Panc1 (cell line): ENCODE measurements around the gene DDIT4L. TPM values are rescaled to one million over a fixed set of nuclear protein-coding genes. Genes with fewer than 3 reads are reported as not detected.
"Not testable (repeated sequence)": the region's sequence is repeated elsewhere in the genome, so short reads cannot be mapped to it uniquely, and the experiment has no call there.

Source experiments
- ATAC-seq: fragments of 200-7000 bp; cut with Tn5 transposase; 2 replicates; pipeline ENCODE4 v1.9.1; 2020; ENCODE audit warnings: mild to moderate bottlenecking, moderate library complexity
- BruUV-seq: library from RNA; stranded (reverse); fragments of 400-500 nt; replicated peaks from 2 replicates; lab custom pipeline; 2021; lab: Mats Ljungman, UMichigan
- CTCF ChIA-PET: fragments of 300-600 bp; sonication (Branson Sonifier 250); formaldehyde crosslinking; loops from one replicate; lab custom pipeline; 2022; ENCODE audit warnings: antibody characterized with exemption; lab: Charles Lee
- POLR2A ChIA-PET: fragments of 300-600 bp; sonication (Branson Sonifier 250); formaldehyde crosslinking; loops from one replicate; lab custom pipeline; 2022; ENCODE audit warnings: antibody characterized with exemption; lab: Charles Lee
- DNase-seq: peaks from one replicate; pipeline ENCODE4 v3.0.0-alpha.2; 2010; ENCODE audit warnings: low read depth, low spot score
- H3K27ac ChIP-seq: 2 replicates; pipeline ENCODE4 v1.5.1; 2011; ENCODE audit warnings: mild to moderate bottlenecking, low read length, inconsistent platforms
- H3K27me3 ChIP-seq: fragments of 200-500 bp; sonication (Bioruptor generic); 2 replicates; pipeline ENCODE4 v1.6.0; 2014; ENCODE audit warnings: low read length, inconsistent platforms; ENCODE audit not compliant: control insufficient read depth, insufficient read depth
- H3K36me3 ChIP-seq: fragments of 200-500 bp; sonication (Bioruptor generic); 2 replicates; pipeline ENCODE4 v1.5.1; 2014; ENCODE audit warnings: inconsistent platforms, mild to moderate bottlenecking, low read length, moderate library complexity; ENCODE audit not compliant: control insufficient read depth, insufficient read depth
- H3K4me1 ChIP-seq: 2 replicates; pipeline ENCODE4 v1.5.1; 2011; ENCODE audit warnings: inconsistent platforms, mild to moderate bottlenecking, low read length, moderate library complexity; ENCODE audit not compliant: control insufficient read depth, insufficient read depth
- H3K4me3 ChIP-seq, 2 experiments: 2 replicates each; pipeline ENCODE4 v1.5.1; 2011 to 2012; ENCODE audit warnings: low read depth in 2 of 2, low read length in 2 of 2, mild to moderate bottlenecking in 2 of 2, inconsistent platforms in 1 of 2, moderate library complexity in 1 of 2
- H3K9me3 ChIP-seq: fragments of 200-500 bp; sonication (Bioruptor generic); 2 replicates; pipeline ENCODE4 v1.5.1; 2014; ENCODE audit warnings: low read depth, mild to moderate bottlenecking, inconsistent platforms, low read length, moderate library complexity; ENCODE audit not compliant: control insufficient read depth, insufficient read depth
- POLR2AphosphoS5 ChIP-seq: IDR thresholded peaks from 2 replicates; pipeline ENCODE4 v1.6.1; 2012; ENCODE audit warnings: mild to moderate bottlenecking, low read depth, low read length, moderate library complexity
- SIN3A ChIP-seq: IDR thresholded peaks from 2 replicates; pipeline ENCODE4 v1.6.1; 2012; ENCODE audit warnings: low read depth, mild to moderate bottlenecking, low read length, moderate library complexity, borderline replicate concordance; ENCODE audit not compliant: insufficient read depth
- TCF7L2 ChIP-seq: IDR thresholded peaks from 2 replicates; pipeline ENCODE4 v1.6.1; 2011; ENCODE audit warnings: mild to moderate bottlenecking, low read depth, low read length, inconsistent platforms
- in situ Hi-C: cut with HindIII; loops from 2 replicates; pipeline ENCODE4 v1.10.0; 2016; ENCODE audit warnings: low sequenced_read_pairs, low pct_unique_long_range_greater_than_20kb
- intact Hi-C: fragments of 100-400 bp; cut with micrococcal nuclease; formaldehyde crosslinking; loops from one replicate; pipeline ENCODE4 v1.10.0; 2022; ENCODE audit not compliant: unreplicated experiment
- total RNA-seq: library from RNA; stranded (reverse); gene quantifications from one replicate; pipeline ENCODE4 v1.2.1, GENCODE V29; 2021; ENCODE audit not compliant: unreplicated experiment
- TF ChIP-seq, protein P1 (sequence below): fragments of 450-650 bp; IDR thresholded peaks from 2 replicates; pipeline ENCODE4 v1.5.1; 2017; ENCODE audit warnings: mild to moderate bottlenecking

DDIT4L gene
- total RNA-seq, 1 experiment from 2014 or later, result not detected

- Histone ChIP-seq H3K36me3 (no peaks in the 10 kb centered on the region), H3K4me1 (no peaks in the 10 kb centered on the region), H3K27me3 (no peaks in the 10 kb centered on the region), H3K27ac (no peak overlapping the region), H3K4me3 (no peak overlapping the region), H3K9me3 (no peaks in the 10 kb centered on the region)
- in situ Hi-C loops (no loop called here), intact Hi-C loops (no loop called here)
- DNase-seq (no peak), ATAC-seq (no peak)
- BruUV-seq, result no TSS peak
- no peak for TF ChIP-seq POLR2AphosphoS5
- no peak for TF ChIP-seq SIN3A
- no peak for TF ChIP-seq TCF7L2
- TF ChIP-seq, protein P1, sequence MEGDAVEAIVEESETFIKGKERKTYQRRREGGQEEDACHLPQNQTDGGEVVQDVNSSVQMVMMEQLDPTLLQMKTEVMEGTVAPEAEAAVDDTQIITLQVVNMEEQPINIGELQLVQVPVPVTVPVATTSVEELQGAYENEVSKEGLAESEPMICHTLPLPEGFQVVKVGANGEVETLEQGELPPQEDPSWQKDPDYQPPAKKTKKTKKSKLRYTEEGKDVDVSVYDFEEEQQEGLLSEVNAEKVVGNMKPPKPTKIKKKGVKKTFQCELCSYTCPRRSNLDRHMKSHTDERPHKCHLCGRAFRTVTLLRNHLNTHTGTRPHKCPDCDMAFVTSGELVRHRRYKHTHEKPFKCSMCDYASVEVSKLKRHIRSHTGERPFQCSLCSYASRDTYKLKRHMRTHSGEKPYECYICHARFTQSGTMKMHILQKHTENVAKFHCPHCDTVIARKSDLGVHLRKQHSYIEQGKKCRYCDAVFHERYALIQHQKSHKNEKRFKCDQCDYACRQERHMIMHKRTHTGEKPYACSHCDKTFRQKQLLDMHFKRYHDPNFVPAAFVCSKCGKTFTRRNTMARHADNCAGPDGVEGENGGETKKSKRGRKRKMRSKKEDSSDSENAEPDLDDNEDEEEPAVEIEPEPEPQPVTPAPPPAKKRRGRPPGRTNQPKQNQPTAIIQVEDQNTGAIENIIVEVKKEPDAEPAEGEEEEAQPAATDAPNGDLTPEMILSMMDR, result no peak
- ChIA-PET POLR2A (no interaction called here), CTCF (no interaction called here)
Observed at GRCh38 chr4:100146756-100147155, 43.5 kb downstream of the DDIT4L start.

- H3K4me3 ChIP-seq, DNase-seq, H3K27me3 ChIP-seq, H3K4me1 ChIP-seq, CTCF ChIA-PET, in situ Hi-C loops, H3K27ac ChIP-seq, POLR2A ChIA-PET, intact Hi-C loops, ATAC-seq, H3K9me3 ChIP-seq, H3K36me3 ChIP-seq, BruUV-seq: not testable (repeated sequence)
Observed at GRCh38 chr4:100137320-100137719, 52.9 kb downstream of the DDIT4L start.

Other genes with a start within 250 kb of the DDIT4L start
- gene DNAJB14, start 243.8 kb downstream of the DDIT4L start, total RNA-seq, result 41.5 TPM
- 450 TPM for gene H2AZ1, start 240.2 kb downstream of the DDIT4L start, total RNA-seq